Effector CD4-positive, alpha-beta T cell (primary cell): ENCODE data around the gene ZBTB4.
A peak's percentile ranks its signal among the peaks of the same experiment; 100 is the strongest.

Experiments
- DNase-seq: peaks from one replicate; pipeline ENCODE4 v3.0.0-alpha.2; 2020

ZBTB4 gene

DNA sequence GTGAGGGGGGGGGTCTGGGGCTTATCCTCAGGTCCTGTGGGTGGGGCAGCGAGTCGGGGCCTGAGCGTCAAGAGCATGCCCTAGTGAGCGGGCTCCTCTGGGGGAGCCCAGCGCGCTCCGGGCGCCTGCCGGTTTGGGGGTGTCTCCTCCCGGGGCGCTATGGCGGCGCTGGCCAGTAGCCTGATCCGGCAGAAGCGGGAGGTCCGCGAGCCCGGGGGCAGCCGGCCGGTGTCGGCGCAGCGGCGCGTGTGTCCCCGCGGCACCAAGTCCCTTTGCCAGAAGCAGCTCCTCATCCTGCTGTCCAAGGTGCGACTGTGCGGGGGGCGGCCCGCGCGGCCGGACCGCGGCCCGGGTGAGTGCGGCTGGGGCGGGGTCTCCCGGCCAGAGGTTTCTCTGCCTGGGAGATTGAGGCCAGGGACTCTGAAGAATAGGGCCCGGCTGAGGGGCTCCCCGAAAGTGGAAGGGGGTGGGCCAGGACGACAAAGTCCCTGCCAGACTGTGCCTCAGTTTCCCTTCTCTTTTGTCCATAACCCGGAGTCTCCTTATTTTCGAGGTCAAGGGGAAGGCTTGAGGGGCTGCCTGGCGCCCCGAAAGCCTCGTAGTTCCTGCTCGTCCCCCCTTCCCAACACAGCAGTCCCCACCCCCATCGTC is 39.8 kb downstream of the ZBTB4 start, which contains the start of gene FGF11:
TSS of gene FGF11 (plus strand) at position 51 of the 651 bp plus-strand sequence. CDS start at position 160, 109 bp downstream.
- DNase-seq = no peak

DNA sequence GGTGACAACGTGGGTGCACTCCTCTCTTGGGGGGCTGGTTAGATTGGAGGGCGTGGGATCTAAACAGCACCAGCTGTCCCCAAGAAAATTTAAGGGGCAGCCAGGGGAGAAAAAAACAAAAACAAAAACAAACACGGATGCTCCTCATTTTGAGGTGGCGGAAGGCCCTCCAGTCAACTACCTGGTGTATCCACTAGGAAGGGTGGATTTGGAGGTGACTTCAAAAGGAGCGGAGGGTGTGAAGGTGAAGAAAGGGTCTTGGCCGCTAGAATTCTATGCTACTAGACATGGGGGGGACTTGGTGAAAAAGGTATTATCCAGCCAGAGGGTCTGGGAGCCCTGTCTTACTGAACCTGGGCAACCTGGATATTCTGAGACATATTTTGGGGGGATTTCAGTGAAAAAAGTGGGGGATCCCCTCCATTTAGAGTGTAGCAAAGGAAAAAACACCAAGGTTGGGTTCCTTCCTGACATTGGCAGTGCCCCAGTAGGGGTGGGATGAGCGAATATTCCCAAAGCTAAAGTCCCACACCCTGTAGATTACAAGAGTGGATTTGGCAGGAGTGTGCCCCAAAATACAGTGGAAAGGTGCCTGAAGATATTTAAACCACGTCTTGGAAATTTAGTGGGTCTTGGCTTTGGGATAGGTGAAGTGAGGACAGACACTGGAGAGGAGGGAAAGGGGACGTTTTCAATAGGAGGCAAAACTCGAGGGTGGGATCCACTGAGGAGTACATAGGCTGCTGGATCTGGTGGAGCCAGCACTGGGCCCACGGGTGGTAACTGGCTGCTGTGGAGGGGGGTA is 40.6 kb downstream of the ZBTB4 start:
- no peak for DNase-seq

GRCh38 chr17:7437950-7438614 is 41.3 kb downstream of the ZBTB4 start:
- peak; percentile 27 for DNase-seq

DNA sequence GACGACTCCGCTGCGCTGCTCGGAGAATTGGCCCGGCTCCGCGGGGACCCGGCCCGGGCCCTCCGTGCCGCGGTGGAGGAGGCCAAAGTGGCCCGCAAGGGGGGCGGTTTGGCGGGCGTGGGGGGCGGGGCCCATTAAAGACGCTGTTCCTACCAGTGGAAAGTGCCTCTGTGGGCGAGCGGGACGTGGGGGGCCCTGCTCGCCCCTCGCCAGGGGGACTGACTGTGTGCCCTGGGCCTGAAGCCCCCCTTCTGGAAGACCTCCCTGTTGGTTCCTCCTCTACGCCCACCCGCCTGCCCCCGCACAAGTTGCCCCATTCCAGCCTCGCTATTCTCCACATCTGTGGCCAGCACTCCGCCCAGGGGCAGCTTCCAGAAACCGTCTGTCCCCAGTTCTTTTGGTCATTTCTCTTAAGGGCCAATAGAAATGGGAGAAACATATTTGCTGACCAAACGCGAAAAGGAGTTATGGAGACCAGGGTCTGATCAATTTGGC is 42.0 kb downstream of the ZBTB4 start:
- DNase-seq = no peak

- peak; percentile 68 for DNase-seq
These were observed 42.7 kb downstream of the ZBTB4 start for GRCh38 chr17:7436556-7437368.

GRCh38 chr17:7435676-7436555 is 43.5 kb downstream of the ZBTB4 start:
- peak; percentile 36 for DNase-seq

GRCh38 chr17:7432296-7432695 is 47.1 kb downstream of the ZBTB4 start:
- DNase-seq = no peak

GRCh38 chr17:7431231-7431630 is 48.2 kb downstream of the ZBTB4 start:
- DNase-seq = no peak

DNA sequence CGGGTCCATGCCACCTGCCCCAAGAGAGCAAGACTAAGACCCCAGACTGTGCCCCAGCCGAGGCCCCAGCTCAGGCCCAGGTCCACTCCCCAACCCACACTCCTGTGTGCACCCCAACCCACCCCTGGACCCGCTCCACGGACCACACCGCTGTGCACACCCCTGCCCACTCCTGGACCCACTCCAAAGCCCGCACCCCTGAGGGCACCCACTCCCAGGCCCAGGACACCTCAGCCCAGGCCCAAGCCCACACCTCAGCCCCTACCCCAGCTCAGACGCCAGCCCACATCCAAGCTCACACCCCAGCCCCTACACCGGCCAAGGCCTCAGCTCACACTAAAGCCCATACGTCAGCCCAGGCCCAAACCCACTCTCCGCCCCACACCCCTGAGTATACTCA is 49.7 kb downstream of the ZBTB4 start:
- DNase-seq = no peak

DNA sequence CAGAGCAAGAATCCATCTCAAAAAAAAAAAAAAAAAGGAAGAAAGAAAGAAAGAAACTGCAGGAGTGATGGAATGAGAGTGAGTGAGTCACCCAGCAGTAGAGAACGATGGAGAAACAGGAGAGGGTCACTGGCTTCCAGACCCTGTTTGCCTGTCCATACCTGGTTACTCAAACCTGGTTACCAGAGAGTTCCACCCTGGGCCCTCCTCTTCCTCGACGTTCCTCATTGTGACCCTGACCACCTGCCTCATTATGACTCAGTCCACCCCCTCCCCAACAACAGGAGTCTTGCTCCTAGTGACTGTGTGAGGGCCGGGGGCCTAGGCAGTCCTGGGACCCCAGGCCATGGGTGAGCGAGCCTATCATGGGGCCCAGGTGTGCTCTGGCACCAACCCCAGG is 50.9 kb downstream of the ZBTB4 start, which contains the start of gene SPEM3:
TSS of gene SPEM3 (plus strand) at position 301 of the 400 bp plus-strand sequence. CDS start at position 347, 46 bp downstream.
- DNase-seq = no peak

GRCh38 chr17:7427549-7427948 is 51.9 kb downstream of the ZBTB4 start:
- DNase-seq = no peak

GRCh38 chr17:7426896-7427489 is 52.4 kb downstream of the ZBTB4 start:
- DNase-seq = no peak

DNA sequence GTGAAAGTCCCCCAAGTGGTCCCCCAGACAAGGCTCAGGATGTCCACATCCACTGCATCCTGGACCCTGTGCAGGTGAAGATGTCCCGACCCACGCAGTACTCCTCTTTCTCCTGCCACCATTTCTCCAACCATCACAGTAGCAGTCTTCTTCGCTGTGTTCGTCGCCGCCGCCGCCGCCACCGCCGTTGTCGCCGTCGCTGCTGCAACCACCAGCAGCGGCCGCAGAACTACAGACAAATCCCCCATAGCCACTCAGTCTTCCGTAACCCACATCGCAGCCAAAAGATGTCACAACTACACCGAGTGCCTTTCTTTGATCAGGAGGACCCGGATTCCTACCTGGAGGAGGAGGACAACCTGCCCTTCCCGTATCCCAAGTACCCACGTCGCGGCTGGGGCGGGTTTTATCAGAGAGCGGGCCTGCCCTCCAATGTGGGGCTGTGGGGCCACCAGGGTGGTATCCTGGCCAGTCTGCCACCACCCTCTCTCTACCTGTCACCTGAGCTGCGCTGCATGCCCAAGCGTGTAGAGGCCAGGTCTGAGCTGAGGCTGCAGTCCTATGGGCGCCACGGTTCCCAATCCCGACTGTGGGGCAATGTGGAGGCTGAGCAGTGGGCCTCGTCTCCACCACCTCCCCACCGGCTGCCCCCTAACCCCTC is 53.1 kb downstream of the ZBTB4 start:
- DNase-seq = no peak

DNA sequence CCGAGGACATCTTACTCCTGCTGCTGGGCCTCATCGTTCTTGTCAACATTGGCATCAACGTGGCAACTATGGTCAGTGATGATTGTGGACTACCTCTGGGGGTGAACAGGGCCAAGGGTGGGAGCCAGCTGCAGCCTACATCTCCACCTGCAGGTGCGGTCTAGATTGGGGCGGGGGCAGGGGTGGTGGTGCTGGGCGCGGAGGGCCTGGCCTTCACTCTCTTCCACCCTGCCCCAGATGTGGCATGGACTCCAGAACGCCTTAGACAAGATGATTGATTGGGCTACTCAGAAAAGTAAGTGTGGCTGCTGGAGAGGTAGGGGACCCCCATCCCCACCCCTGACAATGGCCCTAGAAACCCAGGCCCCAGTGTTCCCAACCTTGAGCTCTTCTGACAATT is 53.7 kb downstream of the ZBTB4 start:
- DNase-seq = no peak

- DNase-seq = no peak
These were observed 54.1 kb downstream of the ZBTB4 start, which contains the start of gene SPEM2 for GRCh38 chr17:7425316-7425715. SPEM2 (plus strand) TSS chr17:7425616; CDS start chr17:7425689, 73 bp downstream.

DNA sequence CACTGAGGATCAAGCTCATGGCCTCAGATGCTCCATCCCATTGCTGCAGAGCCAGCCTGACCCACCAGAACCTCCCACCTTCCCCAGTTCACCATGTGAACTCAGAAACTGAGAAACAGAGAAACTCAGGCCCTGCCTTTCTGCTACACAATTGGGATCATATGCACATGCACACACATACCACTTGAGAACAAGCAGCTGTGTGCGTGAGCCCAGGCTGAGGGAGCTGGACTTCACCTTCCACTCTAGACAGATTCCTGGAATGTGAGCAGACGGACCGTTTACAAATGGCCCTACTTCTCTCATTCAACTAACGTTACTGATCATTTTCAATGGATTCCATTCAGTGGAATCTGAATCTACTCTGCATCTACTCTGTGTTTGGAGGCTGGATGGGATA is 55.8 kb downstream of the ZBTB4 start:
- no peak for DNase-seq

DNA sequence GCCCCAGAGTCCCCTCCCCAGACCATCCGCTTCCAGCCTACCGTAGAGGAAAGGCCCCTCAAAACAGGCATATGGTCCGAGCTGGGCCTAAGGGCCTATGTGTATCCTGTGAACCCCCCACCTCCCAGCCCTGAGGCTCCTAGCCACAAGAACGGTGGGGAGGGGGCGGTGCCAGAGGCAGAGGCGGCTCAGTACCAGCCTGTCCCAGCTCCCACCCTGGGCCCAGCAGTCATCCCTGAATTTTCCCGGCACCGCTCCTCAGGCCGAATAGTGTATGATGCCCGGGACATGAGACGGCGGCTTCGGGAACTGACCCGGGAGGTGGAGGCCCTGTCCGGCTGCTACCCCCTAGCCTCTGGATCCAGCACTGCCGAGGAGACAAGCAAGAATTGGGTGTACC is 58.2 kb downstream of the ZBTB4 start:
- DNase-seq = no peak

GRCh38 chr17:7419819-7420610 is 59.4 kb downstream of the ZBTB4 start, which contains the start of gene SPEM1:
SPEM1 (plus strand) TSS chr17:7420324; CDS start chr17:7420385, 61 bp downstream.
- DNase-seq = no peak

DNA sequence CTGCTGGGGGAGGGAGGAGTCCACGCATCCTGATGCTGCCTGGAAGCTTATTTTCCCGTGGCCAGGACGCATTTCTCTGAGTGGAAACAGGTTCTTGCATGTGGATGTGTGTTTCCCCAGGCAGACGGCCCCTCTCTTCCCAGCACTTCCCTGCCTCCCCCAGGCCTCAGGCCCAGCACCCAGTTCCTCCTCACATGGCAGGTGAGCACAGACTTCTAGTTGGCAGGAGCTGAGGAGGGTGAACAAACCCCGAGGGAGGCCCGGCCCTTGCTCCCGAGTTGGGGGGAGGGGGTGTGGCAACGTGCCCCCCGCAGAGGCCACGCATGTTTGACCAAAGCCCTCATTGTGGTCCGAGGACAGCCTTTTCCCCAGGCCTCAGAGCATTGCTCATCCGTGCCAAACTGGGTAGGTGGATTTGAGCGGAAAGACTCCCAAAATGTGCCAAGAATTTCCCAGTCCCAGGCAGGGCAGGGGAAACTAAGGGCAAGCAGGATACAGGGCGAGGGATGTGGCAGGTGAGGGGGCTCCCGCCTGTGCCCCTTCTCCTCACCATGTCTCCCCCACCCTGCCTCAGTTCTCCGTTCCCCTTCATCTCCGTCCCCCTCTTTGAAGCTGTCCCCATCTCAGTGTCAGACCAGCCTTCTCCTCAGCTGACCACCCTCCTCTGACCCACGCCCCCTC is 60.8 kb downstream of the ZBTB4 start:
- no peak for DNase-seq
